Suprapubic skin (tissue), 4 donors: ENCODE data around the gene PXDC1. TPM values are rescaled to one million over a fixed set of nuclear protein-coding genes. Genes with fewer than 3 reads are reported as not detected.

Experiments used
- DNase-seq, 2 donors: peaks; one replicate each; pipeline ENCODE4 v3.0.0-alpha.2; 2019; ENCODE audit warnings: low spot score in 2 of 2
- H3K27ac ChIP-seq: fragments of 200-600 bp; sonication (generic); one replicate; pipeline ENCODE4 v1.5.1; 2019
- H3K27me3 ChIP-seq: fragments of 200-600 bp; sonication (generic); one replicate; pipeline ENCODE4 v1.5.1; 2019
- H3K36me3 ChIP-seq: fragments of 200-600 bp; sonication (generic); one replicate; pipeline ENCODE4 v1.5.1; 2019
- H3K4me1 ChIP-seq: fragments of 200-600 bp; sonication (generic); one replicate; pipeline ENCODE4 v1.5.1; 2019
- H3K4me3 ChIP-seq: fragments of 200-600 bp; sonication (generic); one replicate; pipeline ENCODE4 v1.5.1; 2019; ENCODE audit warnings: mild to moderate bottlenecking
- H3K9me3 ChIP-seq: fragments of 200-600 bp; sonication (generic); one replicate; pipeline ENCODE4 v1.5.1; 2019
- EP300 ChIP-seq: sonication (generic); formaldehyde crosslinking; IDR thresholded peaks from one replicate; pipeline ENCODE4 v1.6.1; 2017; ENCODE audit warnings: antibody characterized with exemption
- POLR2A ChIP-seq, 2 donors: fragments of 450-650 bp; IDR thresholded peaks; one replicate each; pipeline ENCODE4 v1.6.1; 2017; ENCODE audit warnings: antibody characterized with exemption in 2 of 2, mild to moderate bottlenecking in 2 of 2, moderate library complexity in 2 of 2
- POLR2AphosphoS5 ChIP-seq, 3 donors: sonication (generic); formaldehyde crosslinking; IDR thresholded peaks; one replicate each; pipeline ENCODE4 v1.6.1; 2017; ENCODE audit warnings: antibody characterized with exemption in 3 of 3
- WGBS: methylation state at CpG from one replicate; pipeline ENCODE4 v1.1.5; 2018; 5-methylcytosine and 5-hydroxymethylcytosine counted together
- total RNA-seq, 4 donors: library from RNA; depleted of rRNA; stranded (reverse); fragments of >200 nt; gene quantifications; one replicate each; pipeline ENCODE4 v1.1.0, GENCODE V29; 2016
- TF ChIP-seq, protein P1 (sequence below), 2 donors: fragments of 200-600 bp in 1 of 2; fragments of 450-650 bp in 1 of 2; sonication (generic) in 1 of 2; IDR thresholded peaks; one replicate each; pipeline ENCODE4 v1.5.1; 2016 to 2019; ENCODE audit warnings: antibody characterized with exemption in 2 of 2, mild to moderate bottlenecking in 1 of 2, moderate library complexity in 1 of 2

Gene PXDC1
- total RNA-seq, 4 donors from 2014 or later, result 63.1 to 108 (median 68.5) TPM

DNA sequence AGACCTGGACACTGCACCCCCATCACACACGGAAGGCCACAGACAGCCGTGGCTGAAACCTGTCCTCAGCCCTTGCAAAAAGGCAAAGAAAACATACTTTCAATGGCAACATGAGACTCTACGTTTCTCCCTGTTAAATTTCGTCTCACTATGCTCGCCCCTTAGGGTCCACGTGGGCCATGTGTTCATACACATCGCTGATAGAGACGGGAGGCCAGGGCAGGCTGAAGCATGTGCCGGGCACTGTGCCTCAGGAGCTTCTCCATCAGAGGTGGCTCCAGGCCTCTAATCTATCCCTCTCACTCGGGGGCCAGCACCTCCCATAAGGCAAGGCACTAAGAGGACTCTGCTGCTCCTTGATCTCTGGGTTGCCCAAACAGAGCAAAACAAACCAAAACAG is 17.5 kb downstream of the PXDC1 start:
- peaks cover 75% of the 10 kb centered on the region for H3K36me3 ChIP-seq
- WGBS, result 53% methylated on average over 6 of the region's 10 CpGs
- no peak overlapping the region for H3K4me3 ChIP-seq
- H3K27ac ChIP-seq, result no peak overlapping the region
- H3K9me3 ChIP-seq, result no peaks in the 10 kb centered on the region
- H3K27me3 ChIP-seq, result no peaks in the 10 kb centered on the region
- no peak for TF ChIP-seq POLR2AphosphoS5 (IDR thresholded peaks at IDR 0.05)
- TF ChIP-seq EP300, result no peak
- TF ChIP-seq POLR2A (IDR thresholded peaks at IDR 0.05), result no peak
- H3K4me1 ChIP-seq, result peaks cover 32% of the 10 kb centered on the region
- peak in 1 of 2 donors; percentile 55 for DNase-seq

DNA sequence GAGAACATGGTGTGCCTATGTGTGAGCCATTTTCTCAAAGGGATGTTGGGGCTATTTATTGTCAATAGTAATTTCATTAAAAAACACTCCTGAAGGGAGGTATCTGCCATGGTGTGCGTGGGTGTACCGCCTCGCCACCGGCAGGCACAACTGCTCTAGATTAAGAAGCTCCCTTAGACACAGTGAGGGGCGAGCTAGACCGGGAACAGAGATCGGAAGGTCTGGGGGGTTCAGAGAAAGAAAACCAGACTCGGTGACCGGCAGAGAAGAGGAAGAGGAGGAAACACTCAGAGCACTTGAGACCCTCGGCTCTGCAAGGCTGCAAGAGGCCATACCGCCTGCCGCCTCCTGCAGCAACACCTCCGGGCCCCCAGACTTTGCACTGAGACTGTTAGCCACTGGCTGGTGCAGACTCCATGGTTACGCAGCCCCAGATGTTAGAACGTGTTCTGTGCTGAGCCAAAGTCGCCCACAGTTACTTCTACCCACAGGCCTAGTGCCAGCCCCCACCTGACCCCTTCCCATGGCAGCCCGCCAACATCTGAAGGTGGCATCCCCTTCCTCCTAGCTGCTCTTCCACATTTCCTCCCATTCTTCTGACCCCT is 18.1 kb downstream of the PXDC1 start:
- peak in 1 of 2 donors; percentile 55 for DNase-seq

DNA sequence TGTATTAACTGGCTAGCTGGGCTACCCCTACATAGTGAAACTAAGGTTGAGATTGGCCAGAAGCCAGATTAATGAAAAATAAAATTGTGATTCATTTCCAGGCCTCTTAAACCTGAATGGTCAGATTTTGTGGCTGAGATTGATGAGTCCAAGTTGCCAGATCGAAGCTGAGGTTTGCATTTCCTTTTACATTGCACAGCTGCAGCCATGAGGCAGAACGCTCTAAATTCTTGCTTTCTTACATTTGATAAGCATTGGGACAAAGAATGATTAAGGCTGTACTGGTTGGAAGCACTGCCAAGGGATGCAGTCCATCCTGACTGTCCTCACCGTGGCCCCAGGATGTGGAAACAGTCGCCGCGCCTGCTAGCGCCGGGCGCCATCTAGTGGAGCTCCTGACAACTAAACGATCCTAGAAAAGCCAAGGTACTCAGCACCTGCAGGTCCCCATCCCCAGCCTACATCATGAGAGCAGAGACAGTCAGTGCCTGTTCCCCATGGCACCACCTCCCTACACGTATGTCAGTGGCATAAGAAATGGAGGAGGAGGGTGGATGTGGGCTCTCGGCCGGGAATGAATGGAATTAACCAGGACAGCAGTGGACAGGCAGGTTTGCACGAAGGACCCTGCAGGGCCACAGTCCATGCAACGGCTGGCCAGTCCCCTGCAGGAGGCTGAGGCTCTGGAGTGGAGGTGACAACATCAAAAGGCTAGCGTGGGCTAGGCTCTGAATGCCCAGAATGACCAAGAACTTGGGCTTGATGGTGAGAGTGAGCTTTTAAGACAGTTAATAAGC is 19.0 kb downstream of the PXDC1 start:
- TF ChIP-seq POLR2A (IDR thresholded peaks at IDR 0.05), result no peak
- TF ChIP-seq EP300, result no peak
- TF ChIP-seq, protein P1, sequence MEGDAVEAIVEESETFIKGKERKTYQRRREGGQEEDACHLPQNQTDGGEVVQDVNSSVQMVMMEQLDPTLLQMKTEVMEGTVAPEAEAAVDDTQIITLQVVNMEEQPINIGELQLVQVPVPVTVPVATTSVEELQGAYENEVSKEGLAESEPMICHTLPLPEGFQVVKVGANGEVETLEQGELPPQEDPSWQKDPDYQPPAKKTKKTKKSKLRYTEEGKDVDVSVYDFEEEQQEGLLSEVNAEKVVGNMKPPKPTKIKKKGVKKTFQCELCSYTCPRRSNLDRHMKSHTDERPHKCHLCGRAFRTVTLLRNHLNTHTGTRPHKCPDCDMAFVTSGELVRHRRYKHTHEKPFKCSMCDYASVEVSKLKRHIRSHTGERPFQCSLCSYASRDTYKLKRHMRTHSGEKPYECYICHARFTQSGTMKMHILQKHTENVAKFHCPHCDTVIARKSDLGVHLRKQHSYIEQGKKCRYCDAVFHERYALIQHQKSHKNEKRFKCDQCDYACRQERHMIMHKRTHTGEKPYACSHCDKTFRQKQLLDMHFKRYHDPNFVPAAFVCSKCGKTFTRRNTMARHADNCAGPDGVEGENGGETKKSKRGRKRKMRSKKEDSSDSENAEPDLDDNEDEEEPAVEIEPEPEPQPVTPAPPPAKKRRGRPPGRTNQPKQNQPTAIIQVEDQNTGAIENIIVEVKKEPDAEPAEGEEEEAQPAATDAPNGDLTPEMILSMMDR (IDR thresholded peaks at IDR 0.05), result peak; percentile 52 to 84
- Histone ChIP-seq H3K4me3 (no peak overlapping the region), H3K27me3 (no peaks in the 10 kb centered on the region), H3K4me1 (peaks cover 22% of the 10 kb centered on the region), H3K36me3 (peaks cover 76% of the 10 kb centered on the region), H3K27ac (no peak overlapping the region), H3K9me3 (no peaks in the 10 kb centered on the region)
- WGBS, result 44% methylated on average over 10 of the region's 16 CpGs
- DNase-seq, result peak in 1 of 2 donors; percentile 76

More for the DNA sequence above, 18.1 kb downstream of the PXDC1 start:
- TF ChIP-seq, protein P1 (IDR thresholded peaks at IDR 0.05), result no peak
- no peak for TF ChIP-seq POLR2A (IDR thresholded peaks at IDR 0.05)
- TF ChIP-seq EP300, result no peak
- no peak for TF ChIP-seq POLR2AphosphoS5 (IDR thresholded peaks at IDR 0.05)
- no peak overlapping the region for H3K4me3 ChIP-seq
- peaks cover 76% of the 10 kb centered on the region for H3K36me3 ChIP-seq
- H3K27me3 ChIP-seq, result no peaks in the 10 kb centered on the region
- H3K9me3 ChIP-seq, result no peaks in the 10 kb centered on the region
- WGBS, result 83% methylated on average over 17 of the region's 17 CpGs
- no peak overlapping the region for H3K27ac ChIP-seq
- H3K4me1 ChIP-seq, result peaks cover 26% of the 10 kb centered on the region

DNA sequence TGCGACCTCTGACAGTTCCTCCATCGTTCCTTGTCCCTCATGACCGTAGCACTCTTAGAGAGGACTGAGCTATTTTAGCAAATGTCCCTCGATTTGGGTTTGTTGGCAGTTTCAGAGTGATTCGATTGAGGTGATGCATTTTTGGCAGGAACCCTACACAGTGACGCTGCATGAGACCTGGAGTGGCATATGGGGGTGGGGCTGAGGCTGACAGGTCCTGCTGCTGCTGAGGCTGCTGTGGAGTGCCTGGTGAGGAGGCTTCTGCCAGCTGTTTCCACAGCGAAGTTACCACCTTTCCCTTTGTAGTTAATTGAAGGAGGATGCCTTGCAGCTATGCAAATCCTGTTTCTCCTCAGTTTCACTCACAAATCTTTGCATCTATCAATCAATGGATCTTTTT is 19.8 kb downstream of the PXDC1 start:
- TF ChIP-seq POLR2AphosphoS5 (IDR thresholded peaks at IDR 0.05), result no peak
- Histone ChIP-seq H3K4me3 (no peak overlapping the region), H3K27ac (no peak overlapping the region), H3K27me3 (no peaks in the 10 kb centered on the region), H3K4me1 (peaks cover 27% of the 10 kb centered on the region), H3K9me3 (no peaks in the 10 kb centered on the region), H3K36me3 (peaks cover 76% of the 10 kb centered on the region)
- DNase-seq, result no peak
- 66% methylated on average over 7 of the region's 7 CpGs for WGBS

DNA sequence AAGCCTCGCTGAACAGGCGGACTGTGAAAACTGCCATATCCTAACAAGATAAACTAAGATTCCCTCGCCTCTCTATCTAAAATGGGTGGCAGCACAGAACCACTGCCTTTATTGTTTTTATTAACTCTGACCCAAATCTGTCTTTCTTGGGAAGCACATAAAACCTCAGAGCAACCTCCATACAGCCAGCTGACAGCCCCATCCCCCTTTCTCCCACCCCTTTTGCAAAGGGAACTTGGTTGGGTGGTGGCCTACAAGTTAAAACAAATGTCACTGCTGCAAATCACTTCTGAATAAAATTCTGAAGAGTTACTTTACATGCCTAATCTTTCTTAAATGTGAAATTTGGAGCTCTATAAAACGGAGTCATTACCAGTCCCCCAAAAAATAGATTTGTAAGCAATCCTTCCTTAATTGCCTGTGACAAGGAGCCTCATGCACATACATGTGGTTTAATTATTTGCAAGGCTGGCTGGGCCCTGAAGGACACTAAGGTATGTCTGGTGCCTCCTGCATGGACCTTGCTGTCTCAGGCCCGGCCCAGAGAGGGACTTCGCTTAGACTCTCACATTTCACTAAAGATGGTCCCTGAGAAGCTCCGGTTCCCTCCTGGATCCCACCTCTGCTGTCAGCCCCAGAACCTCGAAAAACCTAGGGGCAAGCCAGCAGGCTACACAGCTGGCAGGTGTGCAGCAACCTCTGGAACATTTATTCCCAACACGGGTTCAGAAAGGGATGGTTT is 21.7 kb downstream of the PXDC1 start:
- H3K9me3 ChIP-seq, result no peaks in the 10 kb centered on the region
- TF ChIP-seq, protein P1 (IDR thresholded peaks at IDR 0.05), result no peak
- TF ChIP-seq EP300, result no peak
- TF ChIP-seq POLR2A (IDR thresholded peaks at IDR 0.05), result no peak
- TF ChIP-seq POLR2AphosphoS5 (IDR thresholded peaks at IDR 0.05), result no peak
- DNase-seq, result no peak
- H3K27ac ChIP-seq, result no peak overlapping the region
- H3K4me1 ChIP-seq, result peaks cover 44% of the 10 kb centered on the region
- peaks cover 76% of the 10 kb centered on the region for H3K36me3 ChIP-seq
- WGBS, result 91% methylated on average over 9 of the region's 9 CpGs
- H3K4me3 ChIP-seq, result no peak overlapping the region
- no peaks in the 10 kb centered on the region for H3K27me3 ChIP-seq

DNA sequence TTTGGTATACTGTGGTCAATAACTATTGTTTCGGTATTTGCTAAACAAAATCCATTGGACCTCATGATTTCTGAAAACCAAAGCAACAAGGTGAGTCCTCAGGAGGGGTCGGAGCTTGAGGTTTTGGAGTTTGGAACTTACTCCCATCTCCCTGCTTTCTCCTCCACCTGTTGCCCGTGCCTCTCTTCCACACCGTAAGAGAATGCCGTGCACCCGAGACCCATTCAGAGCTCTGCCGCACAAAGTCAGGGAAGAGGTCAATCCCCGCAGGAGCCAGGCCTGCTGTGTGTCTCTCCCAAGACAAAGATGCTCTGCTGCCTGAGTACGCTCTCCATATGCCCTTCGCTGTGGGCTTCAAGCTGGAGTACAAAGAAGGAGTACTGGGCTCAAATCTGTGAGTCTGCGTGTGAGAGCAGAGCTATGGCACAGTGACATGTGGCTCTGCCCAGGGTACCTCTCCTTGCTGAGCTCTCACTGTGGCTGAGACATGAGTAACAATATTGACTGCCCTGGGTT is 23.9 kb downstream of the PXDC1 start:
- TF ChIP-seq, protein P1 (IDR thresholded peaks at IDR 0.05), result no peak
- TF ChIP-seq POLR2A (IDR thresholded peaks at IDR 0.05) (no peak), POLR2AphosphoS5 (IDR thresholded peaks at IDR 0.05) (no peak), EP300 (no peak)
- H3K27me3 ChIP-seq, result no peaks in the 10 kb centered on the region
- WGBS, result 94% methylated on average over 9 of the region's 11 CpGs
- H3K4me3 ChIP-seq, result no peak overlapping the region
- no peak for DNase-seq
- no peak overlapping the region for H3K27ac ChIP-seq
- peaks cover 44% of the 10 kb centered on the region for H3K4me1 ChIP-seq
- H3K9me3 ChIP-seq, result no peaks in the 10 kb centered on the region
- peaks cover 82% of the 10 kb centered on the region for H3K36me3 ChIP-seq
